ENCODE results near the gene MAP4K4.

Gene MAP4K4

DNA sequence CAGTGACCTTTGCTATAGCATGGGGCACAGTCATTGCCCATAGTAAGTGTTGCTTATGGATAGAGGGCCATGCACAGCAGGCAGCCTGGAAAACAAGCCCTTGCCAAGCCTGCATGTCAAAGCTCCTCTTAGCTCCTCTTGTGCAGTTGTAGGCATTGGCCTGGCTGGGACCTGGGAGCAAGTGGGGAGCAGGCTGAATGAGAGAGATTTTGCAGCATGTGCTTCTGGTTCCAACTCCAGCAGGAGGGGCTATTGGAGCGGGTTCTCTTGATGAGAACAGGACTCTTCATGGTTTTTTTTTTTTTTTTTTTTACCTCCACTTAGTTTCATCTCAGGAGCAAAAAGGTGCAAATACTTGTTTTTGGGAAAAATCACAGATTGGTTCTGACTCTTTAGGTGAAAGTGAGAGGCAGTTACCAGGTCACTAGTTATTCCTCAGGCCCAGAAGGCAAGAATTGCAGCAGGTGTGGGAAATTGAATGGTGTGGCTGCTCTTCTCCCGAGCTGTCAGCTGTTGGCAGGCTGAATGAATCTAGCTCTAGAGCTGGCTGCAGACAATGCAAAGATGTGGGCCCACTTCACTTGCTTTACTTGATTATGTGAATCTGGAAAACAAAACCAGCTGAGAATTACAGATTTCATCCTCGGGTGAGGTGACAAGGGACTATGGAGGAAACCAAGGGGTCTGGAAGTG lies 95.9 kb downstream of the MAP4K4 start:
- no peak for DNase-seq

DNA sequence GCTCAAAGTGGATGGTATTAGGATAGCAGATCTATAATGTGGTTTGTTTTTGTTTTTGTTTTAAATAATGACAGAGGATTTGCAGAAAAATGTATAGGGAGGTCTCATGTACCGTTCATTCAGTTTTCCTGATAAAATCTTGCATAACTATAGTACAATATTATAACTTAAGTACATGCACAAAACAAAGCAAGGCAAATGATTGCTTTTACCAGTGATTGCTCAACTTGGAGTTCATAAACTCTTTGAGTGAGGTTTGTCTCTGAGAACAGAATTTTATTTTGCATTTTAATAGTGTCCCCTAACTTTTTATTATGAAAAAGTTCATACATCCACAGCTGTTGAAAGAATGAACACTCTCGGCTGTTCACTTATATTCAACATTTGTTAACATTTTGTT lies 96.6 kb downstream of the MAP4K4 start:
- DNase-seq = no peak

DNA sequence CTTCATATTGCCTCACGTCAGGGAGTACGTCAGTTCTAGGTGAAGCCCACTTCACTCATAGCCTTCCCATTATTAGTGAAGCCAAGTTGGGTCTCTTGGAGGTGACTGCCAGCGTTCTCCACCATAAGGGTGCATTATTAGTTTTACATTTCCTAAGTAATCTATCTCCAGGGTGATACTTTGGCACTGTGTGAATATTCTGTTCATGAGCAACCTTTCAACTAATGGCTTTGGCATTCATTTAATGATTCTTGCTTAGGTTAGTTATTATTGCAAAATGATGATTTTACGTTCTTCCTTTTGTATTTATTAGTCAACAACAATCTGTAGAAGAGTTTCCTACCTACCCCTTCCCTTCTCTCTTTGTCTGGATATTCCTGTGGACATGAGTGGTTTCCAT lies 97.5 kb downstream of the MAP4K4 start:
- DNase-seq = no peak

DNA sequence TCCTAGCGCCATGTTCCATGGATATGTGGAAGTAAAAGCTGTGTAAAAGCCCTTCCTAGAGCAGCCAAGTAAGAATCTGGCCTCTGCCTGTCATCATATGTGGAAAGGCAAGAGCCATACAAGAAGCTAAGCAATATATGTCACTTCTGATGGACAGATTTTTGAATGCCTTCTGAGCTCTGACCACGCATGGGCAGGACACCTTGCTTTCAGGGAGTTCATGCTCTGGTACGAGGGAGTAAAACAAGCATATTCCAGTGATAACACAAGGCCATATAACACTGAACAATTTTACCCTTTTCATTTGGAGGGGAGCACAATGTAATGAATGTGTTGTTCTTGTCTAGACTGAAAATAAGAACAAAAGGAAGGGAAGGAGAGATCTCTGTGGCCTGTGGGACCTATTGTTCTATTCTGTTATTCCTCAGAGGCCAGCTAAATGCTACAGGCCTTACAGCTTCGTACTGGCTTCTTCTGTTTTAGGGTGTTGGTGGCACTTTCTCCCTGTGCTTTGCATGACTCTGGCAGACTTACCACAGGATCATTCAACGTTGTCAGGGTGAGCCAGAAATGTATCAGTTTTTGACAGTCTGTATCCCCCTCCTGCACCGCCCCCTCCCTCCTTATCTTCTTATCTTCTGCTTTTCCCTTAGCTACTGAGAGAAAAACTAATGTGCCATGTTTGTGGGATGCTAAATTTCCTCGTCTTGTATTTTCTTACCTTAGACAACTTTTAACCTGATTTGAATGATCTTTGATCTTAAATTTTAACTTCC lies 99.5 kb downstream of the MAP4K4 start:
- DNase-seq = no peak

DNA sequence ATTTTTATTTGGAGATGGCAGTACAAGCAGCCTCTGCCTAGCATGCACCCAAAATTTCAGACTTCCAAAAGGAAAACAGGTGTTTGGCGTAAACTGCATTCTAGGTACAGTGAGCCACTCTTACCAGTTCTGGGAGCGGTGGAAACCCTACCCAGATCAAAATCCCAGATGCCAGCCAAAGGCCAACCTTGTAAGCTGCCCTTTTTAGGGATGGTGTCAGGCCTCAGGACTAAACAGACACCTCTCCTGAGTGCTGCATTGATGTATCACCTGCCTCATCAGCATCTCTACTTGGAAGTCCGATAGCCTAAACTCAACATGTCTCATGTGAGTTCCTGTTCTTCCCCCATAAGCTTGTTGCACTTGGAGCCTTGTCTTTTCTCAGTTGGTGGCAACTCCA lies 104.0 kb downstream of the MAP4K4 start:
- no peak for DNase-seq

DNA sequence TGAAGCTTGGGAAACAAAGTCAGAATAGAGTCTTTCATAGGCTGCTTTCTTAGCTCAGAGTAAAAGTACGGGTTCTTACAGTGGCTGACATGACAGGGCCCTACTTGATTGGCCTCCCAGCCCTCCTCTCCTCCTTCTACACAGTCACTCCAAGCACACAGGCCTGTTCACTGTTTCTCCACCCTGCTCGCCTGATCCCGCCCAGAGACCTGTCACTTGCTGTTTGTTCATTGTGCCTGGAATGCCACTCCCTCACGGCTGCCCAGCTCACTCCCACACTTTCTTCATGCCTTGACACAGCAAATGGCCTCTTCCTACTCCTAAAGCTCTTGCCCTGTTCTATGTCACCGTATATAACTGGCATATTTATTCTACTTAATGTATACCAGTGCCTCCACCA lies 104.8 kb downstream of the MAP4K4 start:
- DNase-seq = no peak

DNA sequence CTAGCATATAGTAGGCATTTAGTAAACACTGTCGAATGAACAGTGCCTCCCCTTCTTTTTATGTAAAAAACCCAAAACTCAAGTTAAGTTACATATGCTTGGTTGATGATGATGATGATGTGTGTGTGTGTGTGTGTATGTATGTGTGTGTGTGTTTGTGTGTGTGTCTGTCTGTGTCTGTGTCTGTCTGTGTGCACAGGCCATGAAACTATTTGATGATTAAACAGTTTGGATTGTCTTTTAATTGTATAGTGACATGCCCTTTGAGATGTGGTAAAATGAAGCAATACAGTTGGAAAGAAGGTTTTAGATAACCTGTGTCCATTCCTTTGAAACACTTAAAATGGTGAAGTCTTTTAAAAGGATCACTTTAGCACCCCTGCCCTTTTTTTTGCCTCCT lies 105.6 kb downstream of the MAP4K4 start:
- no peak for DNase-seq

DNA sequence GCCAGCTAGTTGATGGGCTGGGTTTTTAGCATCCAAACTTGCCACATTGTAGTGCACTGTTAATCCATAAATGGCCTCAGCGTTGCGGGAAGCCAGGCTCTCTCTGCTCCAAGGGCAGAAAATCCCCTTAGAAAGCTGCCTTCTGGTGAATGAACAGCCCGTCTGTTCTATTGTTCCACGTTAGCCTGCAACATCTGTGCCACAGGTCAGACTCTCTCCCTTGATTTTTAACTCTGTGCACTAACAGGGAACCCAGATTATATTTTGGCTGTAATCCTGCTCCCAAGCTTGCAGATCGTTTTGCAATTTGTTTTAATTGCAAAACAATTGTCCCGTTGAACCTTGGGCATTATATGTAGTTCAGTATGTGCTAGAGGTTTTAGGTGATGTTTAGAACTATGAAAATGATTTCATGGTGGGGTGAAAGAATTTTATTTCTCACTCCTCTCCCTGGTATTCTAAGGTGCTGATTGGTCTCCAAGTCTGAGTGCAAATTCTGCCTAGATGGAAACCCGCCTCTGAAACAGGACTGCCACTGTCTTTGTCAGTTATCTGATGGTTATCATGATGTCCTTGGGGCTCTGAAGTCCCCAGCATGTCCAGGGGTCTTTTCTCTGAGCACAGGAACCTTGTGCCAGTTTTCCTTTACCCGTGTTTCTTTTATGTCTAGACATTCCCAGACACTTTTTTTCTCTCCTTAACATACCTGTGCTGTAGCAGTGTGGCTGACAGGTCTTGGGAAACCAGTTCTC lies 106.6 kb downstream of the MAP4K4 start:
- no peak for DNase-seq

DNA sequence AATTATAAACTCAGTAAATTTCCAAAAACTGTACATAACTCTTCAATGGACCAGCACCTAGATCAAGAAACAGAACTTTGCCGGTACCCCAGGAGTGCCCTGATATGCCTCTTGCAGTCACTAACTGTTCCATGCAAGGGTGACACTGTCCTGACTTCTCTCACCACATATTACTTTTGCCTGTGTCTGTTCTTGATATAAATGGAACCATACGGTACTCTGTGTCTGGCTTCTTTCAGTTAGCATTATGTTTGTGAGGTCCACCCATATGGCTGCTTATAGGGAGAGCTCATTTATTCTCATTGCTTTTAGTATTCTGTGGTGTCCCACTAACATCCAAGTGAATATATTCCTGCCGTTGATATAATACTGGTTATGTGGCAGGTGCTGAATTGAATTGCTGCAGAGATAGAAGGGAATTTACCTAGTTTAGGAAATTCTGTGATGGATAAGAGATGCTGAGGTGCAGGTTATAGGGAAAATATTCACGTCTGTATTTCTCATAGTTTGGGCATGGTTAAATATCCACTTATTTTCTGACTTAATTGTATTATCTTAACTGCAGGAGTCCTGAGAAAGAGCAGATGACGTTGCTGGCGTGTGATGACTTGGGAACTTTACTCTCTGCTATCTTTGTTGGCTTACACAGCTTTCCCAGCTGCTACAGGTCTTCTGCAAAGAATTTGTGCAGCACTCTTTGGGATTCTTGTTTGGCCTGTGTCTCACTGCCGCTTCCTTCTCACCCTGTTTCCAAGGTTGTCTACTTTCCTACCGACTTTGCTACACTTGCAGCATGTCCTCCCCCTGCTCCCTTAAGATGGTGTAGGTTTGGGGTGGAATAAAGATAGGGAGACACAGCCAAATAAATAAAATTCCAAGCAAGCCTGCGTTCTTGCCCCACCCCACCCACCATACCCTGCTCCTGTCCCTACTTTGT lies 107.9 kb downstream of the MAP4K4 start:
- DNase-seq = no peak

DNA sequence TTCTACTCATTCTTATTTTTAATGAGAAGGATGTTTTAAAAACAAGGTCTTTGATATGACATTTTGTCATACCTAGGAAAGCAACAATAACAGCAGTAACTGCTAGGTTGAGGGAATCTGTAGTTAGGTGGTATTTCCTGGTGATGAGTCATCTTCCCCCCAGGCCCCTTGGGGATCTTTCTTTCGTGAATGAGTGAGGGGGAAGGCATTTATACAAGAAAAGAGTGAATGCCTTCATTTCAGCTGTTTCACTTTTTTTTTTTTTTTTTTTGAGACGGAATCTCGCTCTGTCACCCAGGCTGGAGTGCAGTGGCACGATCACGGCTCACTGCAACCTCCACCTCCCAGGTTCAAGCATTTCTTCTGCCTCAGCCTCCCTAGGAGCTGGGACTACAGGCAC lies 108.6 kb downstream of the MAP4K4 start:
- peak in 1 of 2 donors; percentile 21 for DNase-seq

DNA sequence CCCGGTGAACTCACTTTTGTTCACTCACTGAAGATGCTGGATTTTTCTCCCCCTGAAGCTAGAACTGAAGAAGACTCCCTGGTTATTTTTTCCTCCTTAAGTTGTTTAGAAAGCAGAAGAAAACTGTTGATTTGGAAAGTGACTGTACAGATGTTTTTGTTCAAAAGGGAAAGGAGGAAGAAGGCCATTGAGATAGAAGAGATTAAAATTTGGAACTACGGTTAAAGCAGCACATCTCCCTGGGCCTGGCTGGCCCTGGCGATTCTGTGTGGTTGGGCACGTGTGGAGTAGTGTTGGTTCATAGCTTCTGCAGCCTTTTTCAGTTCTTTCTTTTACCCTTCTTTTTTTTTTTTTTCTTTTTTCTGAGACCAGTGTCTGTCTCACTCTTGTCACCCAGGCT lies 109.2 kb downstream of the MAP4K4 start:
- DNase-seq = no peak

DNA sequence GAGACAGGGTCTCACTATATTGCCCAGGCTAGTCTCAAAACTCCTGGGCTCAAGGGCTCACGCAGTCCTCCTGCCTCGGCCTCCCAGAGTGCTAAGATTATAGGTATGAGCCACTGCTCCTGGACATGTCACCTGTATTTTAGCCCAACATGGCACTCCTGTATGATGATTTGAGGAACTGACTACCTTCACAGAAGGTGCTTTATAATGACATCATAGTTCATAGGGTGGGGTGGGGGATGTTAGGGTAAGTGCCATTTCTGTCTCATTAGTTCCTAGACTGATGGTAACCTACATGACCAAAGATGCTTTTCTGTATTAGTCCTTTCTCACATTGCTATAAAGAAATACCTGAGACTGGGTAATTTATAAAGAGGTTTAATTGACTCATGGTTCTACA lies 109.7 kb downstream of the MAP4K4 start:
- DNase-seq = no peak

DNA sequence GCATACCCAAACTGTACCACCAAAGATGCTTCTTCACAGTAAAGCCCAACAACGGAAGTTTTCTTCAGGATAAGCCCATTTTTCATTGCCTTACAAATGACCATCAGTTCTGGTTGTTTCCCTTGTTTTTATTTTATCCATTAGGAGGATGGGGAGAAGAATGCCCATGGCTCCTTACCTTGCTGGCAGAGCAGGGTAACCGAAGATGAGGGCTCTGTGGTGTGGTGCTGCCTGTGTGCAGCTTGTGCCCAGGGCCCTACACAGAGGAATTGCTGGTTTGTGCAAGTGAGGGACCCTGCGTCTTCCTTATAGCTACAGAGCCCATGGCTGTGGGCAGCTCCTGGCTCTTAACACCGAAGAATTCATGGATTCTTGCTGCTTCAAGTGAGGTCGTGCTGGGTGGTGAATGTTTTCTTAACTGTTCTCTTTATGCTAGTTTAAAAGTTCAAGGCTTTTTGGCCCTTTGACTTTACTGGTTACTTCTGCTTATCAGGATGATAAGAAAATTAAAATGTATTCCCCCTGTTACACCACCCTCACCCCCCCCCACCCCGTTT lies 110.6 kb downstream of the MAP4K4 start:
- no peak for DNase-seq

DNA sequence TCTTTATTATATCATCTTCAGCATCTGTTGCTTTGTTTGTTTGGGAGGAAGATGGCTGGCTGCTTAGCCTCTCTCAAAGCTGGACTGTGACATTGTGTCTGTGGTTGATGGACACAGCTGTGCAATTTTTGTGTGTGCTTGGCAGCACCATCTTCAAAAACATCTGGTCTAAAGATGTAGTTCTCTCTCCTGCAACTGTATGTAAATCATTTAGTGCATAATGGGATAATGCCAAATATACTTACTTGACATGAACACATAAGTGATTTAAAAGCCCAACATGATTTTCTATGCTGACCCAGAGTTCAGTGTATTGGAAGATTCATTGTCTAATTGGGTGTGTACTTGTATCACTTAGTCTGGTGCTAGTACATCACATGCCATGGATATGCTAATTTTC lies 112.2 kb downstream of the MAP4K4 start:
- no peak for DNase-seq

DNA sequence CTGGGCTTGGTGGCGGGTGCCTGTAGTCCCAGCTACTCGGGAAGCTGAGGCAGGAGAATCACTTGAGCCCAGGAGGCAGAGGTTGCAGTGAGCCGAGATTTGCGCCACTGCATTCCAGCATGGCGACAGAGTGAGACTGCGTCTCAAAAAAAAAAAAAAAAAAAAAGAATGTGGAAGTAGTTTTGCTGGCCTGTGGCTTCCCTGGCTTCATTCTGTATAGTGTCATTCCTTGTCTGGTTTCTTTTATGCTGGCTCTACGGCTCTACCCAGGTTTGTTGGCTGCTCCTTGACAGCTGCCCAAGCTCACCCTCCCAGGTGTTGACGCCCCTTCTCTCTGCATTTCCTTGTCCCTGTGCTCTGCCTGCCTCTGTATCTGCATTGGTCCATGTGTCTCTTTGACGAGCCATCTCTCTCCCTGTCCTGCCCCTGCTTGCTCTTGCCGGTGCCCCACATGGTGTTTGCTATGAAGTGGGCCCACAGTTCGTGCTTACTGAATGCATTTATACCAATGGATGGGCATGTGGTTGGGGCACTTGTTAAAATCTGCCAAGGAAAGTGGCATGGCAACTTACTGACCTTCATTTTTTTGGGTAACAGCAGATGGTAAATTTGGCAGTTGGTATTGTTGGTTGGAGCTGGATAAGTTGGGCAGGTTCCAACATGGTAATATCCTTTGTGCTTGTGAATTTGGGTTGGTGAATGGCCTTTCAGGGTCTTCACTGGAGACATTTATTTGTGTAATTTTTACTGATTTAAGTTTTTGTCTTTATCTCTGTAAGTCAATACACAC lies 113.9 kb downstream of the MAP4K4 start:
- no peak for DNase-seq

DNA sequence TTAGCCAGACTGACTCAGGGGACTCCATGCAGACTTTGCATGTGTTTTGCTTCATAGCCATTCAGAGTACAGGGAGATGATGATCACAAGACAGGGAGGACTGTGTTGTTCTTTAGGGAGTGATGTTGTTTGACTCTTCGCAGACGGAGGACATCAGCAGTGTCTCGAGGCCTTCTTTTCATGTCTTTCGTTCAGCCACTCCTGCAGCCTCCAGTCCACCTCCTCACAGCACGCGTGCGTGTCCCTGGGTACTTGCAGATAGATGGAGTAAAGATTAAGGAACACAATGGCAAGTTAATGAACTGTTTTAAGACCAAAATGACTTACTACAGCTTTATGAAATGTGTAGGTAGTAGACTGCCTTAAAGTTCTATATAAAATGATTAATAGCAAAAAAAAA lies 114.7 kb downstream of the MAP4K4 start:
- DNase-seq = no peak

DNA sequence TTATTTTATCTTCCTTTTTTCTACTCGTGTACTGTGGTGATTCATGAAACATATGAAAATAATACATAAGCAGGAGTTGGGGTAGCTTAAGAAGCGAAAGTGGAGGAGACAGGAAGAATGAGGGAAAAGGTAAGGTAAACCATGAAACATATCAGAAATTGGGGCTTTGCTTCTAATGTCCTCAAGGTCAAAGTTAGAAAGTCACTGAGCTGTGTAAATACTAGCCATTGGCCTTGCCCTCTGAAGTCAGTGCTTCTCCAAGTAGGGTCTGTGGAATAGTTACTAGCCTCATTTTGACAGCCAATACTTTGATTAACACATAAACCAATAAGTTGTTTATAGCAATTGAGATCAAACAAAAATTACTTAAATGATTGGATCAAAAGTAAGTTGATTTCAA lies 117.2 kb downstream of the MAP4K4 start:
- DNase-seq = no peak

DNA sequence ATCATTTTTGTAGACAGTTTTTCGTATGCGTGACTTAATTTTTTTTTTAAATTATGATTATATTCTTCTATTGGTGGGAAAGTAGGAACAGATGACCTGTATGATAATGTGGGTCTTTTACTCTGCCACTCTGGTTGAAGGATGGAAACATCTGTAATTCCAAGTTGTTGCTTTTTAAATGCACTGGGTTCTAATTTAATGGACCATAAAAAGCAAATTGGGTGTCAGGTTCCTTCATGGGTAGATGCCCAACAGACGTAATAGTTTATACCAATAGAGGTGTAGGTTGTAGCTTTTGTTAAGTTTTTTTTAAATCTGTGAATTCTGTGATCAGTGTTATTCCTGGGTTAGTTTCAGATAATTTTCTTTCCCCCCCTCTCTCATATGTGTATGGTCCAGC lies 117.6 kb downstream of the MAP4K4 start:
- no peak for DNase-seq

DNA sequence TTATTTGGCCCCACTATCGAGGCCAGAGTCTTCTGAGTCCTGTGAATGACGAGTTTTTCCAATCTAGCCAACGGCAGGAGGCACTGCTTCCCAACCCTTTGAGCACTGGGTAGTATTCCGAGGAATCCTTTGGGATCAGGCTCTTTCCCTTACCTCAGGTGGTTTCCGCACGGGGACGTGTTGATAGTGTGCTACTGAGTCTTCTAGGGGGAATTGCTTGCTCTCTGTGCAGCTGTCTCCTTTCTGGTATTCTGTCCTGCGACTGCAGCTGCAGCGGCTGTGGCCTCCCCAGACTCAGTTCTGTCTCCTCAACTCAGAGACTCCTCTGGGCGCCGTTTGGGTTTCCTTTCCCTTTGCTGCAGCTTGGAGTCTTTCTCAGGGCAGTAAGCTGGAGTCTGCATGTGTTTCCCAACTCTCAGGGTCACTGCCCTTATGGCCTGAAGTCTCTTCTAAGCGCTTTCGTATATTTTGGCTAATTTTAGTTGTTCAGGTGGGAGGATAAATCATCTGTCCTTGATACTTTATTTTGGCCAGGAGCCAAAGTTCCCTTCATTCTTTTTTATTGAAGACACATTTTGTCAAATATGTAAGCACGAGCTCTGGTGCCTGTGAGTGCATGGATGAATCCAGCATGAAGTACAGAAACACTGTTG lies 118.4 kb downstream of the MAP4K4 start:
- DNase-seq = no peak

DNA sequence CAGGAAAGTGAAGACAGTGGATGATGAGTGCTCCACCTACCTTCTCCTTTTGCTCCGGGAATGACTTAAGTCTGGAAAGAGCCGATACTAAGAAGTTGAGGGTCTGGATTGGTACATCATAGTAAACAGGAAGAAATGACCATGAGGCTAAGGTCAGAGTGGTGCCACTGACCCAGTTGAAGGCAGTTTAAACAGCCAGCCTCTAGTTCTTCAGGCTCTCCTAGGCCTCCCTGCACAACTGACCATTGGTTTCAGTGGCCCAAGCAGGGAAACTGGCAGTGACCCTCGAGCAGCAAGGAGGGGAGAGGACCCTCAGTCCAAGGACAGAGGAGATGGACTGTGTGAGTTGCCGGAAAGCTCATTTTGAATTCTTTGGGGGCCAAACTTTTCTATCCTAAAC lies 119.1 kb downstream of the MAP4K4 start:
- DNase-seq = no peak

DNA sequence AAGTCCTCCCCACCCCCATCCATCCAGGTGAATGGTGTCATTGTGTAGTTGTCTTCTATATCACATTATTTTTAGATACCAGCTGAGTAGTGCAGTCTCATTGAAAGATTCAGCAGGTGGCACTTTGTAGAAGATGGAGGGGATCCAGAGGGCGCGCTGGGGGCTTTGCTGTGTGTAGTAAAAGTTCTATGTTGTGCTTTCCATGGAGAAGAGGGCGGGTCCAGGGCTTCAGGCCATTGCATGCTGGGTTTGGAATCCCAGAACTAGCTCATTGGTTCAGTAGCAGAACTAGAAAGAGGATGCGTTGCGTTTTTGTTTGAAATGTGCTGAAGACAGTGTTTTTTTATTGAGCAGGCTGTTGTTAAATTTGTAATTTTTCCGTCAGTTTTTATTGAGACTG lies 120.0 kb downstream of the MAP4K4 start:
- DNase-seq = no peak
